ENCODE data around the gene STYK1. TPM values are rescaled to one million over a fixed set of nuclear protein-coding genes. Genes with fewer than 3 reads are reported as not detected.
"Not testable (repeated sequence)": the region's sequence is repeated elsewhere in the genome, so short reads cannot be mapped to it uniquely, and the experiment has no call there.

STYK1 gene
- total and polyA plus RNA-seq, 4 donors = 0.67 to 1.3 (median 0.89) TPM

DNA sequence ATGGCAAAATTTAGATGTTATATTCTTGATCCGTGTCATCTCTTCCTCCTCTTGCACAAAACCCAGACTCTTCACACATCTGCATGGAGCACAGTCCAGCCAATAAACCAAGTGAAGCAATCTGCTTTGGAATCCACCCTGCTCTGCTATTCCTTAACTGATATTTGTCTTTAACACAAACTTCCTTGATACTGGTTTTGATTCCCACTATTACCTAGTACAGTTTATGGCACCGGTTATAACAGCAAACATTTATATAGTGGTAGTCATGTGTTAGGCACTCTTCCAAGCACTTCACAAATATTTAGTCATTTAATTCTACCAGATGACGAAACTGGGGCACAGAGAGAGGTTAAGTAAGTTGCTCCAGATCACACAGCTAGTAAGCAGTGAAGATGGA, 12.5 kb downstream of the STYK1 start:
- H3K9ac ChIP-seq (ENCODE audit: insufficient read depth in 1 of 2, low read length in 2 of 2) = no peak overlapping the region
- H3K4me1 ChIP-seq (ENCODE audit: control insufficient read depth in 5 of 5, insufficient read depth in 5 of 5, low read length in 5 of 5) = no peaks in the 10 kb centered on the region
- H3K27me3 ChIP-seq (ENCODE audit: control insufficient read depth in 3 of 3, insufficient read depth in 3 of 3, low read length in 2 of 3) = no peaks in the 10 kb centered on the region
- H3K4me3 ChIP-seq = no peak overlapping the region
- TF ChIP-seq, protein P1, sequence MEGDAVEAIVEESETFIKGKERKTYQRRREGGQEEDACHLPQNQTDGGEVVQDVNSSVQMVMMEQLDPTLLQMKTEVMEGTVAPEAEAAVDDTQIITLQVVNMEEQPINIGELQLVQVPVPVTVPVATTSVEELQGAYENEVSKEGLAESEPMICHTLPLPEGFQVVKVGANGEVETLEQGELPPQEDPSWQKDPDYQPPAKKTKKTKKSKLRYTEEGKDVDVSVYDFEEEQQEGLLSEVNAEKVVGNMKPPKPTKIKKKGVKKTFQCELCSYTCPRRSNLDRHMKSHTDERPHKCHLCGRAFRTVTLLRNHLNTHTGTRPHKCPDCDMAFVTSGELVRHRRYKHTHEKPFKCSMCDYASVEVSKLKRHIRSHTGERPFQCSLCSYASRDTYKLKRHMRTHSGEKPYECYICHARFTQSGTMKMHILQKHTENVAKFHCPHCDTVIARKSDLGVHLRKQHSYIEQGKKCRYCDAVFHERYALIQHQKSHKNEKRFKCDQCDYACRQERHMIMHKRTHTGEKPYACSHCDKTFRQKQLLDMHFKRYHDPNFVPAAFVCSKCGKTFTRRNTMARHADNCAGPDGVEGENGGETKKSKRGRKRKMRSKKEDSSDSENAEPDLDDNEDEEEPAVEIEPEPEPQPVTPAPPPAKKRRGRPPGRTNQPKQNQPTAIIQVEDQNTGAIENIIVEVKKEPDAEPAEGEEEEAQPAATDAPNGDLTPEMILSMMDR (IDR thresholded peaks at IDR 0.05; ENCODE audit: control extremely low read depth, extremely low read depth) = no peak
- no peaks in the 10 kb centered on the region for H3K9me3 ChIP-seq (ENCODE audit: control insufficient read depth in 4 of 4, insufficient read depth in 3 of 4, low read length in 3 of 4)
- WGBS, 2 donors = 62 to 76% methylated on average over 3 of the region's 3 CpGs
- no peak overlapping the region for H3K27ac ChIP-seq (ENCODE audit: low read depth in 1 of 2, low read length in 1 of 2)
- ATAC-seq (ENCODE audit: insufficient read depth, low FRiP score) (no peak), DNase-seq (no peak)
- no peaks in the 10 kb centered on the region for H3K36me3 ChIP-seq (ENCODE audit: control insufficient read depth in 4 of 4, insufficient read depth in 4 of 4, low read length in 4 of 4)

DNA sequence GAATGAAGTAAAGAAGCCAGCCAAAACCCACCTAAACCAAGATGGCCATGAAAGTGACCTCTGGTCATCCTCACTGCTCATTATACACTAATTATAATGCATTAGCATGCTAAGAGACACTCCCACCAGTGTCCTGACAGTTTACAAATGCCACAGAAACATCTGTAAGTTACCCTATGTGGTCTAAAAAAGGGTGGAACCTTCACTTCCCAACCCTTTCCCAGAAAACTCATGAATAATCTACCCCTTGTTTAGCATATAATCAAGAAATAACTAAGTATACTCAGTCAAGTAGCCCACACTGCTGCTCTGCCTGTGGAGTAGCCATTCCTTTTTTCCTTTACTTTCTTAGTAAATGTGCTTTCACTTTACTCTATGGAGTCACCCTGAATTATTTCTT, 19.8 kb downstream of the STYK1 start:
- DNase-seq = no peak
- ATAC-seq (ENCODE audit: insufficient read depth, low FRiP score) = no peak
- Histone ChIP-seq H3K9me3 (ENCODE audit: control insufficient read depth in 4 of 4, insufficient read depth in 3 of 4, low read length in 3 of 4) (peaks cover 0 to 1% (median 0%) of the 10 kb centered on the region in 4 donors), H3K4me3 (no peak overlapping the region), H3K9ac (ENCODE audit: insufficient read depth in 1 of 2, low read length in 2 of 2) (no peak overlapping the region), H3K4me1 (ENCODE audit: control insufficient read depth in 5 of 5, insufficient read depth in 5 of 5, low read length in 5 of 5) (no peaks in the 10 kb centered on the region), H3K27ac (ENCODE audit: low read depth in 1 of 2, low read length in 1 of 2) (no peak overlapping the region), H3K36me3 (ENCODE audit: control insufficient read depth in 4 of 4, insufficient read depth in 4 of 4, low read length in 4 of 4) (no peaks in the 10 kb centered on the region), H3K27me3 (ENCODE audit: control insufficient read depth in 3 of 3, insufficient read depth in 3 of 3, low read length in 2 of 3) (no peaks in the 10 kb centered on the region)
- TF ChIP-seq, protein P1 (IDR thresholded peaks at IDR 0.05; ENCODE audit: control extremely low read depth, extremely low read depth) = no peak

DNA sequence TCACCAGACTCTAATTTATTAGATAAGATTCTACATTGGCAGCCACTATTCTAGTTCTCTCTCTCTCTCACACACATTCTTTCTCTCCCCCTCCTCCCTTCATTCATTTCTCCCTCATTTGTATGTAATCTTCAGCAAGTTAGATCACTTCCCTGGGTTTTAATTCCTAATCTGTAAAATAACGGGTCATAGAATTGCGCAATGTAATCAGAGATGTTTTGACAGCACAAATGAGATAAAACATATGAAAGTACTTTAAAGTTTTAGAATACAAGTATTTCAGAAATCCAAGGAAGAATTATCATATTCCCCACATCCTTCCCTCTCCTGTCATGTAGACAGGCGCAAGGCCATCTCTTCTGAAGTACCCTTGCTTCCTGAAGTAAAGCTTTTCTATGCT, 21.7 kb downstream of the STYK1 start:
- H3K9ac ChIP-seq (ENCODE audit: insufficient read depth in 1 of 2, low read length in 2 of 2) = no peak overlapping the region
- ATAC-seq (ENCODE audit: insufficient read depth, low FRiP score) (no peak), DNase-seq (peak in 2 of 3 donors; percentile 40 to 45)
- no peak overlapping the region for H3K27ac ChIP-seq (ENCODE audit: low read depth in 1 of 2, low read length in 1 of 2)
- WGBS, 2 donors = 61 to 67% methylated on average over 3 of the region's 3 CpGs
- TF ChIP-seq, protein P1 (IDR thresholded peaks at IDR 0.05; ENCODE audit: control extremely low read depth, extremely low read depth) = no peak
- H3K4me3 ChIP-seq = no peak overlapping the region
- no peaks in the 10 kb centered on the region for H3K4me1 ChIP-seq (ENCODE audit: control insufficient read depth in 5 of 5, insufficient read depth in 5 of 5, low read length in 5 of 5)
- no peaks in the 10 kb centered on the region for H3K27me3 ChIP-seq (ENCODE audit: control insufficient read depth in 3 of 3, insufficient read depth in 3 of 3, low read length in 2 of 3)
- H3K9me3 ChIP-seq (ENCODE audit: control insufficient read depth in 4 of 4, insufficient read depth in 3 of 4, low read length in 3 of 4) = peaks cover 0 to 1% (median 0%) of the 10 kb centered on the region in 4 donors
- H3K36me3 ChIP-seq (ENCODE audit: control insufficient read depth in 4 of 4, insufficient read depth in 4 of 4, low read length in 4 of 4) = no peaks in the 10 kb centered on the region

DNA sequence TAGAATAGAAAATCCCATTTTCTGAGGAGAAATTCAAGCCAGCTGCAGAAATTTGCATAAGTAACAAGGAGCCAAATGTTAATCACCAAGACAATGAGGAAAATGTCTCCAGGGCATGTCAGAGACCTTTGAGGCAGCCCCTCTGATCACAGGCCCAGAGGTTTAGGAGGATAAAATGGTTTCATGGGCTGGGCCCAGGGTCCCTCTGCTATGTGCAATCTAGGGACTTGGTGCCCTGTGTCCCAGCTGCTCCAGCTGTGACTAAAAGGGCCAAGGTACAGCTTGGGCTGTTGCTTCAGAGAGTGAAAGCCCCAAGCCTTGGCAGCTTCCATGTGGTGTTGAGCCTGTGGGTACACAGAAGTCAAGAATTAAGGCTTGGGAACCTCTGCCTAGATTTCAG, 27.3 kb downstream of the STYK1 start:
- not testable (repeated sequence) for H3K36me3 ChIP-seq (ENCODE audit: control insufficient read depth in 4 of 4, insufficient read depth in 4 of 4, low read length in 4 of 4); DNase-seq; H3K27me3 ChIP-seq (ENCODE audit: control insufficient read depth in 3 of 3, insufficient read depth in 3 of 3, low read length in 2 of 3); H3K9me3 ChIP-seq (ENCODE audit: control insufficient read depth in 4 of 4, insufficient read depth in 3 of 4, low read length in 3 of 4); H3K9ac ChIP-seq (ENCODE audit: insufficient read depth in 1 of 2, low read length in 2 of 2); H3K27ac ChIP-seq (ENCODE audit: low read depth in 1 of 2, low read length in 1 of 2); ATAC-seq (ENCODE audit: insufficient read depth, low FRiP score); H3K4me1 ChIP-seq (ENCODE audit: control insufficient read depth in 5 of 5, insufficient read depth in 5 of 5, low read length in 5 of 5); H3K4me3 ChIP-seq
